Thyroid gland (tissue), 4 donors: ENCODE measurements around the gene OXGR1.
"Not testable (repeated sequence)": the region's sequence is repeated elsewhere in the genome, so short reads cannot be mapped to it uniquely, and the experiment has no call there.

Experiments
- CTCF ChIP-seq, 6 experiments: fragments of 200-600 bp in 3 of 6; fragments of 450-650 bp in 3 of 6; sonication (generic) in 3 of 6; IDR thresholded peaks; one replicate each; pipeline ENCODE4 v1.5.1; 2016 to 2019; ENCODE audit warnings: antibody characterized with exemption in 6 of 6, mild to moderate bottlenecking in 2 of 6, inconsistent platforms in 1 of 6, moderate library complexity in 1 of 6
- POLR2A ChIP-seq, 2 donors: fragments of 450-650 bp; IDR thresholded peaks; one replicate each; pipeline ENCODE4 v1.6.1; 2017; ENCODE audit warnings: antibody characterized with exemption in 2 of 2, mild to moderate bottlenecking in 2 of 2, moderate library complexity in 1 of 2

GRCh38 chr13:97023812-97024211 is 29.5 kb upstream of the OXGR1 start:
- not testable (repeated sequence) for TF ChIP-seq POLR2A, CTCF (IDR thresholded peaks at IDR 0.05)
